Lung (tissue), 12 donors: ENCODE measurements around the gene PYCR2. TPM values are rescaled to one million over a fixed set of nuclear protein-coding genes. Genes with fewer than 3 reads are reported as not detected.

Source experiments
- ATAC-seq: fragments of 200-7000 bp; cut with Tn5 transposase; one replicate; pipeline ENCODE4 v1.9.1; 2020; ENCODE audit warnings: moderate number of reproducible peaks; ENCODE audit not compliant: insufficient read depth, low FRiP score
- DNase-seq, 3 donors: peaks; one replicate each; pipeline ENCODE4 v3.0.0-alpha.2; 2013 to 2017
- H3K27ac ChIP-seq, 2 donors: one replicate each; pipeline ENCODE4 v1.5.1; 2013; ENCODE audit warnings: mild to moderate bottlenecking in 2 of 2, moderate library complexity in 2 of 2, control low read depth in 1 of 2, inconsistent platforms in 1 of 2, low read depth in 1 of 2, low read length in 1 of 2
- H3K27me3 ChIP-seq, 3 donors: one replicate each; pipeline ENCODE4 v1.5.1; 2013; ENCODE audit warnings: low read length in 2 of 3; ENCODE audit not compliant: control insufficient read depth in 3 of 3, insufficient read depth in 3 of 3
- H3K36me3 ChIP-seq, 4 donors: one replicate each; pipeline ENCODE4 v1.5.1; 2013; ENCODE audit warnings: low read length in 4 of 4, mild to moderate bottlenecking in 1 of 4, moderate library complexity in 1 of 4; ENCODE audit not compliant: control insufficient read depth in 4 of 4, insufficient read depth in 4 of 4
- H3K4me1 ChIP-seq, 5 donors: one replicate each; pipeline ENCODE4 v1.5.1; 2013; ENCODE audit warnings: low read length in 5 of 5, mild to moderate bottlenecking in 2 of 5, moderate library complexity in 1 of 5; ENCODE audit not compliant: control insufficient read depth in 5 of 5, insufficient read depth in 5 of 5
- H3K4me3 ChIP-seq: one replicate; pipeline ENCODE4 v1.5.1; 2013; ENCODE audit warnings: mild to moderate bottlenecking, control low read depth, moderate library complexity
- H3K9ac ChIP-seq, 2 donors: one replicate each; pipeline ENCODE4 v1.5.1; 2013; ENCODE audit warnings: low read length in 2 of 2, control low read depth in 1 of 2; ENCODE audit not compliant: insufficient read depth in 1 of 2
- H3K9me3 ChIP-seq, 4 donors: one replicate each; pipeline ENCODE4 v1.5.1; 2013; ENCODE audit warnings: low read length in 3 of 4, mild to moderate bottlenecking in 1 of 4, moderate library complexity in 1 of 4; ENCODE audit not compliant: control insufficient read depth in 4 of 4, insufficient read depth in 3 of 4
- WGBS, 2 donors: extraction: QIAGEN DNeasy Blood & Tissue Kit; methylation state at CpG; one replicate each; pipeline ENCODE4 v1.1.7; 2013; 5-methylcytosine and 5-hydroxymethylcytosine counted together
- polyA plus RNA-seq, 2 donors: library from polyadenylated mRNA; stranded (reverse); fragments of 200-250 nt; gene quantifications; one replicate each; pipeline ENCODE4 v1.2.1, GENCODE V29; 2013
- total RNA-seq, 2 donors: library from RNA; depleted of rRNA in 1 of 2; stranded (reverse); fragments of >200 nt in 1 of 2; gene quantifications; one replicate each; pipeline ENCODE4 v1.2.1, GENCODE V29; 2014 to 2021
- TF ChIP-seq, protein P1 (sequence below): IDR thresholded peaks from 2 replicates; pipeline ENCODE4 v1.5.1; 2012; ENCODE audit warnings: mild to moderate bottlenecking; ENCODE audit errors: control extremely low read depth, extremely low read depth
- donor health status: control.
- donor health status: control.
- donor health status: Bipolar disorder and iron deficiency.
- donor health status: healthy.
- donor health status: DM: yes; HTN: yes; CAD: no.

The PYCR2 gene
- total and polyA plus RNA-seq, 4 donors = 32.6 to 105 (median 84.8) TPM

DNA sequence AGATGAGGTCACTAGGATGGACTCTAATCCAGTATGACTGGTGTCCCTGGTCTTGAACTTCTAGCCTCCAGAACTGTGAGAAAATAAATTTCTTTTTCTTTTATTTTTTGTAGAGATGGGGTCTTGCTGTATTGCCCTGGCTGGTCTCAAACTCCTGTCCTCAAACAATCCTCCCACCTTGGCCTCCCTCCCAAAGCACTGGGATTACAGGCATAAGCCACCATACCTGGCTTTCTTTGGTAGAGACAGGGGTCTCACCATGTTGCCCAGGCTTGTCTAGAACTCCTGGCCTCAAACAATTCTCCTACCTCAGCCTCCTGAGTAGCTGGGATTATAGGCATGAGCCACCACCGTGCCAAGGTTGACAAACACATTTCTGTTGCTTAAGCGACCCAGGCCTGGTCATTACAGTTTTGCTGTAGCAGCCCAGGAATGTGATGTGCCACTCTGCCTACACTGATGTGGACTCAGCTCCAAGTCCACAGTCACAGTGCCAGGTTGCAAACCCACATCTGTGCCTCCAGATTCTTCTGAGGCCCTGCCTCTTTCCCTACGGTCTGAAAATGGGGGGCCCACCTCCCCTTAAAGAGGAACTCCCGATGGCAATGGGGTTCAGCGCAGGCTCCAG is 15.9 kb downstream of the PYCR2 start:
- no peaks in the 10 kb centered on the region for H3K9me3 ChIP-seq
- no peak overlapping the region for H3K9ac ChIP-seq
- WGBS, 2 donors = 83 to 88% methylated on average over 5 of the region's 5 CpGs
- H3K27me3 ChIP-seq = no peaks in the 10 kb centered on the region
- H3K36me3 ChIP-seq = no peaks in the 10 kb centered on the region
- ATAC-seq = no peak
- TF ChIP-seq, protein P1, sequence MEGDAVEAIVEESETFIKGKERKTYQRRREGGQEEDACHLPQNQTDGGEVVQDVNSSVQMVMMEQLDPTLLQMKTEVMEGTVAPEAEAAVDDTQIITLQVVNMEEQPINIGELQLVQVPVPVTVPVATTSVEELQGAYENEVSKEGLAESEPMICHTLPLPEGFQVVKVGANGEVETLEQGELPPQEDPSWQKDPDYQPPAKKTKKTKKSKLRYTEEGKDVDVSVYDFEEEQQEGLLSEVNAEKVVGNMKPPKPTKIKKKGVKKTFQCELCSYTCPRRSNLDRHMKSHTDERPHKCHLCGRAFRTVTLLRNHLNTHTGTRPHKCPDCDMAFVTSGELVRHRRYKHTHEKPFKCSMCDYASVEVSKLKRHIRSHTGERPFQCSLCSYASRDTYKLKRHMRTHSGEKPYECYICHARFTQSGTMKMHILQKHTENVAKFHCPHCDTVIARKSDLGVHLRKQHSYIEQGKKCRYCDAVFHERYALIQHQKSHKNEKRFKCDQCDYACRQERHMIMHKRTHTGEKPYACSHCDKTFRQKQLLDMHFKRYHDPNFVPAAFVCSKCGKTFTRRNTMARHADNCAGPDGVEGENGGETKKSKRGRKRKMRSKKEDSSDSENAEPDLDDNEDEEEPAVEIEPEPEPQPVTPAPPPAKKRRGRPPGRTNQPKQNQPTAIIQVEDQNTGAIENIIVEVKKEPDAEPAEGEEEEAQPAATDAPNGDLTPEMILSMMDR = no peak
- no peak overlapping the region for H3K27ac ChIP-seq
- H3K4me1 ChIP-seq = peaks cover 0 to 11% (median 0%) of the 10 kb centered on the region in 5 donors
- no peak for DNase-seq
- H3K4me3 ChIP-seq = no peak overlapping the region

DNA sequence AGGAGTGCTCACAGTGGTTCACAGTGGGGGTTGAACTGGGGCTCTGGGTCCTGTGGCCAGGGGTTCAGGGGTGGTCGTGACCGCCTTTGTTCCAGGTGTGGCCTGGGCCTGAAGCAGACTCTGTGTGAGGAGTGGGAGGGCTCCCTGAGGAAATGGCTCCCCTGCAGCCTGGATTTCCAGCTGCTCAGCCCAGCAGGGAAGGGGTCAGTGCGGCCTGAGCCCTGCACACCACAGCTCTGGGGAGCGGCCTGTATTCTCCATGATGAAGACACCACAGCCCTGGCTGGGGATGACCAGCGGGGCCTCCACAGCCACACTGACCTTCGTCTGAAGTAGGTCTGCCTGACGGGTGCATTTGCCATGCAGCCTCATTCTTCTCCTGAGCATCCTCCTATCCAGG is 16.7 kb downstream of the PYCR2 start:
- 95 to 98% methylated on average over 7 of the region's 7 CpGs for WGBS, 2 donors

DNA sequence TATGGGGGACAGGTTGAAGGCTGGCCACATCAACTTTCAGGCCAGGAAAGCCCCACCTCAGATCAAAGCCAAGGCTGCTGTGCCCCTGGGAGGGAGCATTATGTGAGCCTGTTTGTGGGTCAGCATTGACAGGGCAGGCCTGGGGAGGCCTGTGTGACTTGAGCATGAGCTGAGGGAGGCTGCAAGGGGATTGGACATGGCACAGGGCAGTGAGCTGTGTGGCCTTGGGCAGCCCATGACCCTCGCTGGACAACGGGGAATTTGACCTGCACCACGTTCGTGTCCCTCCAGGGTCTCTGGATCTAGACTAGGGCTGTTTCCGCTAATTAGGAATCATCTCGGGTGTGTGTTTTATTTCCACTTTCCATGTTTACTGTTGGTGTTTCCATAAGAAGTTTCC is 17.6 kb downstream of the PYCR2 start:
- Histone ChIP-seq H3K27me3 (no peaks in the 10 kb centered on the region), H3K36me3 (no peaks in the 10 kb centered on the region), H3K4me3 (no peak overlapping the region), H3K9ac (no peak overlapping the region), H3K4me1 (peaks cover 0 to 7% (median 0%) of the 10 kb centered on the region in 5 donors), H3K27ac (no peak overlapping the region), H3K9me3 (no peaks in the 10 kb centered on the region)
- no peak for ATAC-seq
- DNase-seq = no peak
- 95 to 98% methylated on average over 6 of the region's 6 CpGs for WGBS, 2 donors
- TF ChIP-seq, protein P1 = no peak

More for the DNA sequence above, 16.7 kb downstream of the PYCR2 start:
- no peak overlapping the region for H3K27ac ChIP-seq
- no peaks in the 10 kb centered on the region for H3K9me3 ChIP-seq
- H3K4me1 ChIP-seq = peaks cover 0 to 11% (median 0%) of the 10 kb centered on the region in 5 donors
- no peaks in the 10 kb centered on the region for H3K36me3 ChIP-seq
- DNase-seq = no peak
- H3K9ac ChIP-seq = no peak overlapping the region
- no peaks in the 10 kb centered on the region for H3K27me3 ChIP-seq
- no peak for ATAC-seq
- TF ChIP-seq, protein P1 = no peak
- H3K4me3 ChIP-seq = no peak overlapping the region

DNA sequence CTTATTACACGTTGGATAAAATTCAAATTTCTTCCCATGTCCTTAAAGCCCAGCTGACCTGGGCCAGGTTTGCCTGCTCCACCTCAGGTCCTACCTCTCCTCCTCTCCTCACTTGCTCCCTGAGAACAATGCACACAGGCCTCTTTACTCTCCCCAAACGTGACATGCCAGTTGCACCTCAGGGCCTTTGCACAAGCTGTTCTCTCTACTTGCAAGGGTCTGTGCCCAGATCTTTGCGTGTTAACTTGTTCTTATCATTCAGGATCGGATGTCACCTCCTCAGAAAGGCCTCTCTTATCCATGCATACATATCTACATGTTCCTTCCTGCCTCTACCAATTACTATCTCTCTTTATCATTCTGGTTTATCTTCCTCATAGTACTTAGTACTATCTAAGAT is 20.4 kb downstream of the PYCR2 start:
- Histone ChIP-seq H3K4me3 (no peak overlapping the region), H3K4me1 (peaks cover 0 to 5% (median 4%) of the 10 kb centered on the region in 5 donors), H3K9me3 (no peaks in the 10 kb centered on the region), H3K9ac (no peak overlapping the region), H3K36me3 (no peaks in the 10 kb centered on the region), H3K27me3 (no peaks in the 10 kb centered on the region), H3K27ac (no peak overlapping the region)
- TF ChIP-seq, protein P1 = no peak
- DNase-seq (no peak), ATAC-seq (no peak)
- 89 to 93% methylated on average over 4 of the region's 4 CpGs for WGBS, 2 donors
